ENCODE results near the gene RBMS1.

Gene RBMS1

DNA sequence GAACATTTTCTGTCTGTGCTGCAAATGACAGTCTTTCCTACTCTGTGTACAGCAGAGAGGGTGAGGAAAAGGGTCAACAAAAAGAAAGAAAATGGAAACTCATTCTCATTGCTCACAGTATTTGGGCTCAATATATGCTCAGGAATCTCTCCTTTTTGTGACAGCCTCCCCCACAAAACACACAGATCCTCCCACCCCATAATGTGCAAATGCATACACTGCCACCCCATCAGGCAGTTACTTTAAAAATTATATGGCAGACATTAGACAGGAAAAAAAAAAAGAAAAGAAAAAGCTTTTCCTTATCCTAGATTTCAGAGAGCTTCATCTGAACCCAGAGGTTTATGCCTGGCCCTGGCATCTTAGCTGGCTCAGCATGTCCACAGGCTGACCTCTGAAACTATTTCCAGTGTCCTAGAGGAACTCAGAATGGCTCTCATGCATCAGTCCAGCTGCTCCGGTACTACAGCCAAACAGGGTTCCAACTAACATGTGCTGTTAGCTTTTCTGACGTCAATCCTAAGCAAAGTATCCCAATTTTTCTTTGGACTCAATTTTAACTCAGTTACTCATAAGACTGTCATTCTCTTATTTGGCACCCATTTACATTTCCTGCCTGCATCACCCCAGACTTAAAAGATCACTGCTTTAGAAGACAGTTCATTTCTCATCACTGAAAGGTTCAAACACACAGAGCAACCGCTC lies 105.9 kb downstream of the RBMS1 start:
- DNase-seq (ENCODE audit: low read depth in 1 of 2, low spot score in 1 of 2) = no peak
- H3K27me3 ChIP-seq (ENCODE audit: insufficient read depth, poor library complexity, severe bottlenecking) = no peaks in the 10 kb centered on the region
- TF ChIP-seq REST (IDR thresholded peaks at IDR 0.05; ENCODE audit: insufficient replicate concordance, low read depth) = no peak
- TF ChIP-seq, protein P1, sequence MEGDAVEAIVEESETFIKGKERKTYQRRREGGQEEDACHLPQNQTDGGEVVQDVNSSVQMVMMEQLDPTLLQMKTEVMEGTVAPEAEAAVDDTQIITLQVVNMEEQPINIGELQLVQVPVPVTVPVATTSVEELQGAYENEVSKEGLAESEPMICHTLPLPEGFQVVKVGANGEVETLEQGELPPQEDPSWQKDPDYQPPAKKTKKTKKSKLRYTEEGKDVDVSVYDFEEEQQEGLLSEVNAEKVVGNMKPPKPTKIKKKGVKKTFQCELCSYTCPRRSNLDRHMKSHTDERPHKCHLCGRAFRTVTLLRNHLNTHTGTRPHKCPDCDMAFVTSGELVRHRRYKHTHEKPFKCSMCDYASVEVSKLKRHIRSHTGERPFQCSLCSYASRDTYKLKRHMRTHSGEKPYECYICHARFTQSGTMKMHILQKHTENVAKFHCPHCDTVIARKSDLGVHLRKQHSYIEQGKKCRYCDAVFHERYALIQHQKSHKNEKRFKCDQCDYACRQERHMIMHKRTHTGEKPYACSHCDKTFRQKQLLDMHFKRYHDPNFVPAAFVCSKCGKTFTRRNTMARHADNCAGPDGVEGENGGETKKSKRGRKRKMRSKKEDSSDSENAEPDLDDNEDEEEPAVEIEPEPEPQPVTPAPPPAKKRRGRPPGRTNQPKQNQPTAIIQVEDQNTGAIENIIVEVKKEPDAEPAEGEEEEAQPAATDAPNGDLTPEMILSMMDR (IDR thresholded peaks at IDR 0.05; ENCODE audit: insufficient read depth, low read length) = no peak
- TF ChIP-seq GABPA (IDR thresholded peaks at IDR 0.05; ENCODE audit: low read depth) = no peak
- TF ChIP-seq POLR2AphosphoS5 (IDR thresholded peaks at IDR 0.05; ENCODE audit: low read depth) = no peak
- TF ChIP-seq SPI1 (IDR thresholded peaks at IDR 0.05; ENCODE audit: borderline replicate concordance, low read depth) = no peak
- peak overlapping the region; percentile 63 for H3K27ac ChIP-seq (replicated peaks)
- H3K4me3 ChIP-seq (replicated peaks; ENCODE audit: insufficient read depth, low read length) = no peak overlapping the region

DNA sequence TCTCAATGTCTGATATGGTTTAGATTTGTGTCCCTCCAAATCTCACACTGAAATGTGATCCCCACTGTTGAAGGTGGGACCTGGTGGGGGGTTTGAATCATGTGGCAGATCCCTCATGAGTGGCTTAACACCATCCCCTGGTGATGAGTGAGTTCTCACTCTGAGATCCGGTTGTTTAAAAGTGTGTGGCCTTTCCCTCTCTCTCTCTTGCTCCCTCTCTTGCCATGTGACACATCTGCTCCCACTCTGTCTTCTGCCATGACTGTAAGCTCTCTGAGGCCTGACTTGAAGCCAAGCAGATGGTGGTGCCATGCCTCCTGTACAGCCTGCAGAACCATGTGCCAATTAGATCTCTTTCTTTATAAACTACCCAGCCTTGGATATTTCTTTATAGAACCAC lies 108.8 kb downstream of the RBMS1 start:
- DNase-seq (ENCODE audit: low read depth in 1 of 2, low spot score in 1 of 2) = no peak
- Histone ChIP-seq H3K27ac (replicated peaks) (no peak overlapping the region), H3K4me3 (replicated peaks; ENCODE audit: insufficient read depth, low read length) (no peak overlapping the region), H3K27me3 (ENCODE audit: insufficient read depth, poor library complexity, severe bottlenecking) (no peaks in the 10 kb centered on the region)
- TF ChIP-seq POLR2AphosphoS5 (IDR thresholded peaks at IDR 0.05; ENCODE audit: low read depth) (no peak), REST (IDR thresholded peaks at IDR 0.05; ENCODE audit: insufficient replicate concordance, low read depth) (no peak), GABPA (IDR thresholded peaks at IDR 0.05; ENCODE audit: low read depth) (no peak), SPI1 (IDR thresholded peaks at IDR 0.05; ENCODE audit: borderline replicate concordance, low read depth) (no peak)
- TF ChIP-seq, protein P1 (IDR thresholded peaks at IDR 0.05; ENCODE audit: insufficient read depth, low read length) = no peak

GRCh38 chr2:160381425-160381951 lies 112.1 kb downstream of the RBMS1 start:
- DNase-seq (ENCODE audit: low read depth in 1 of 2, low spot score in 1 of 2) = peak in 1 of 2 experiments; percentile 55
- Histone ChIP-seq H3K27ac (replicated peaks) (peak overlapping the region; percentile 68), H3K4me3 (replicated peaks; ENCODE audit: insufficient read depth, low read length) (no peak overlapping the region), H3K27me3 (ENCODE audit: insufficient read depth, poor library complexity, severe bottlenecking) (no peaks in the 10 kb centered on the region)
- TF ChIP-seq, protein P1 (IDR thresholded peaks at IDR 0.05; ENCODE audit: insufficient read depth, low read length) = no peak
- TF ChIP-seq POLR2AphosphoS5 (IDR thresholded peaks at IDR 0.05; ENCODE audit: low read depth) = no peak
- no peak for TF ChIP-seq SPI1 (IDR thresholded peaks at IDR 0.05; ENCODE audit: borderline replicate concordance, low read depth)
- no peak for TF ChIP-seq REST (IDR thresholded peaks at IDR 0.05; ENCODE audit: insufficient replicate concordance, low read depth)
- TF ChIP-seq GABPA (IDR thresholded peaks at IDR 0.05; ENCODE audit: low read depth) = no peak

All from HL-60 (cell line).